IMR-90 (cell line): ENCODE measurements around the gene ASPN. TPM values are rescaled to one million over a fixed set of nuclear protein-coding genes. Genes with fewer than 3 reads are reported as not detected.

ENCODE experiments used
- ATAC-seq: fragments of 200-7000 bp; cut with Tn5 transposase; 2 replicates; pipeline ENCODE4 v1.9.1; 2020; ENCODE audit warnings: low read depth, mild to moderate bottlenecking, moderate library complexity
- BruUV-seq: library from RNA; stranded (reverse); fragments of 400-500 nt; replicated peaks from 2 replicates; lab custom pipeline; 2021; lab: Mats Ljungman, UMichigan
- CTCF ChIA-PET: fragments of 300-600 bp; formaldehyde crosslinking; extraction: SDS; loops from one replicate; lab custom pipeline; 2021; ENCODE audit warnings: antibody characterized with exemption; lab: Yijun Ruan, JAX
- POLR2A ChIA-PET: fragments of 300-600 bp; sonication (Branson Sonifier 250); formaldehyde crosslinking; loops from one replicate; lab custom pipeline; 2022; ENCODE audit warnings: antibody characterized with exemption; ENCODE audit not compliant: unreplicated experiment; lab: Charles Lee
- DNase-seq: peaks from one replicate; pipeline ENCODE4 v3.0.0; 2013
- H2AFZ ChIP-seq: replicated peaks from 2 replicates; pipeline ENCODE3; 2013; ENCODE audit warnings: low read length, mild to moderate bottlenecking; ENCODE audit not compliant: poor library complexity
- H2AK5ac ChIP-seq: 2 replicates; pipeline ENCODE4 v1.6.1; 2013; ENCODE audit warnings: low read depth, low read length, inconsistent platforms
- H2AK9ac ChIP-seq: replicated peaks from 2 replicates; pipeline ENCODE3; 2013; ENCODE audit warnings: mild to moderate bottlenecking, low read depth, low read length, moderate library complexity; ENCODE audit not compliant: poor library complexity
- H2BK120ac ChIP-seq: 2 replicates; pipeline ENCODE4 v1.6.1; 2013; ENCODE audit warnings: low read depth, low read length, inconsistent platforms
- H2BK15ac ChIP-seq: 3 replicates; pipeline ENCODE4 v1.6.1; 2013; ENCODE audit warnings: low read depth, low read length, inconsistent platforms
- H2BK20ac ChIP-seq: 2 replicates; pipeline ENCODE4 v1.6.1; 2013; ENCODE audit warnings: low read depth, mild to moderate bottlenecking, inconsistent platforms, low read length, moderate library complexity
- H2BK5ac ChIP-seq: 2 replicates; pipeline ENCODE4 v1.6.1; 2013; ENCODE audit warnings: mild to moderate bottlenecking, low read depth, low read length, inconsistent platforms; ENCODE audit not compliant: poor library complexity, severe bottlenecking
- H3K14ac ChIP-seq: replicated peaks from 2 replicates; pipeline ENCODE4 v1.6.1; 2013; ENCODE audit warnings: low read depth, low read length, inconsistent platforms
- H3K18ac ChIP-seq: 2 replicates; pipeline ENCODE4 v1.6.1; 2013; ENCODE audit warnings: low read depth, low read length, control low read depth
- H3K23ac ChIP-seq: 2 replicates; pipeline ENCODE4 v1.6.1; 2013; ENCODE audit warnings: low read depth, low read length, inconsistent platforms
- H3K27ac ChIP-seq: 2 replicates; pipeline ENCODE4 v1.5.1; 2013; ENCODE audit warnings: mild to moderate bottlenecking, control low read depth, low read length; ENCODE audit not compliant: insufficient read depth
- H3K27me3 ChIP-seq: 2 replicates; pipeline ENCODE4 v1.6.1; 2013; ENCODE audit warnings: low read length; ENCODE audit not compliant: control insufficient read depth, insufficient read depth
- H3K36me3 ChIP-seq: 2 replicates; pipeline ENCODE4 v1.6.1; 2013; ENCODE audit warnings: low read length, mixed read lengths; ENCODE audit not compliant: control insufficient read depth, insufficient read depth
- H3K4ac ChIP-seq: 2 replicates; pipeline ENCODE4 v1.6.1; 2013; ENCODE audit warnings: low read depth, low read length, inconsistent platforms
- H3K4me1 ChIP-seq: 2 replicates; pipeline ENCODE4 v1.6.1; 2013; ENCODE audit warnings: low read length, mixed read lengths; ENCODE audit not compliant: control insufficient read depth, insufficient read depth
- H3K4me2 ChIP-seq: 2 replicates; pipeline ENCODE4 v1.6.1; 2013; ENCODE audit warnings: low read depth, mild to moderate bottlenecking, control low read depth, low read length, moderate library complexity
- H3K4me3 ChIP-seq: 2 replicates; pipeline ENCODE4 v1.5.1; 2013; ENCODE audit warnings: low read depth, mild to moderate bottlenecking, control low read depth, low read length, moderate library complexity; ENCODE audit not compliant: insufficient read depth
- H3K56ac ChIP-seq: 2 replicates; pipeline ENCODE4 v1.6.1; 2013; ENCODE audit warnings: low read length, inconsistent platforms; ENCODE audit not compliant: insufficient read depth; ENCODE audit errors: extremely low read depth
- H3K79me1 ChIP-seq, 2 experiments: 2 replicates each; pipeline ENCODE4 v1.6.1; 2013; ENCODE audit warnings: low read length in 2 of 2, inconsistent platforms in 1 of 2, low read depth in 1 of 2
- H3K9ac ChIP-seq: 2 replicates; pipeline ENCODE4 v1.6.1; 2013; ENCODE audit warnings: low read depth, low read length, control low read depth
- H3K9me1 ChIP-seq: 2 replicates; pipeline ENCODE4 v1.6.1; 2013; ENCODE audit warnings: low read length, inconsistent platforms; ENCODE audit not compliant: insufficient read depth
- H3K9me3 ChIP-seq: 2 replicates; pipeline ENCODE4 v1.6.1; 2013; ENCODE audit warnings: low read length; ENCODE audit not compliant: control insufficient read depth, insufficient read depth
- H4K20me1 ChIP-seq: 2 replicates; pipeline ENCODE4 v1.6.1; 2013; ENCODE audit warnings: low read length, inconsistent platforms; ENCODE audit not compliant: insufficient read depth
- H4K5ac ChIP-seq: 2 replicates; pipeline ENCODE4 v1.6.1; 2013; ENCODE audit warnings: mild to moderate bottlenecking, low read depth, low read length, control low read depth
- H4K8ac ChIP-seq, 2 experiments: 2 replicates each; pipeline ENCODE4 v1.6.1; 2013; ENCODE audit warnings: low read depth in 2 of 2, low read length in 2 of 2, control low read depth in 1 of 2, inconsistent platforms in 1 of 2
- H4K91ac ChIP-seq: 2 replicates; pipeline ENCODE4 v1.6.1; 2013; ENCODE audit warnings: low read depth, low read length, inconsistent platforms; ENCODE audit not compliant: insufficient read depth
- BHLHE40 ChIP-seq: fragments of 150-350 bp; IDR thresholded peaks from 2 replicates; pipeline ENCODE4 v1.6.1; 2016; ENCODE audit warnings: mild to moderate bottlenecking, low read depth, low read length
- CEBPB ChIP-seq: IDR thresholded peaks from 2 replicates; pipeline ENCODE4 v1.6.1; 2012; ENCODE audit warnings: low read depth, low read length, improper control_type of control experiment
- CHD1 ChIP-seq: IDR thresholded peaks from 2 replicates; pipeline ENCODE4 v1.6.1; 2012; ENCODE audit warnings: low read depth, low read length, improper control_type of control experiment
- FOS ChIP-seq: fragments of 150-350 bp; IDR thresholded peaks from 2 replicates; pipeline ENCODE4 v1.6.1; 2016; ENCODE audit warnings: low read depth, low read length
- POLR2A ChIP-seq: IDR thresholded peaks from 2 replicates; pipeline ENCODE4 v1.6.1; 2012; ENCODE audit warnings: mild to moderate bottlenecking, low read depth, low read length
- WGBS, 2 experiments: methylation state at CpG; one replicate each; pipeline versions ENCODE4 v1.1.5 to v1.1.7; 2013; ENCODE audit warnings: missing lambda C conversion rate in 2 of 2; ENCODE audit not compliant: insufficient read length in 1 of 2; ENCODE audit errors: extremely low coverage in 2 of 2; 5-methylcytosine and 5-hydroxymethylcytosine counted together
- dilution Hi-C: fragments of 300-500 bp; cut with HindIII; formaldehyde crosslinking; loops from one replicate; pipeline ENCODE4 v1.14.3; 2018; ENCODE audit warnings: low sequenced_read_pairs; ENCODE audit not compliant: unreplicated experiment
- in situ Hi-C: fragments of 300-500 bp; cut with MboI; formaldehyde crosslinking; loops from 3 replicates; pipeline ENCODE4 v1.14.3; 2019; ENCODE audit warnings: low sequenced_read_pairs, inconsistent platforms, mixed read lengths
- intact Hi-C: fragments of 100-400 bp; cut with micrococcal nuclease; formaldehyde crosslinking; loops from 2 replicates; pipeline ENCODE4 v1.10.0; 2022
- polyA plus RNA-seq, 3 experiments: library from polyadenylated mRNA; depleted of rRNA; stranded (reverse); fragments of >200 nt; gene quantifications; 2 replicates each; pipeline ENCODE4 v1.2.3, GENCODE V29; 2012; ENCODE audit warnings: low replicate concordance in 1 of 3
- total RNA-seq: library from RNA; depleted of rRNA; stranded (reverse); fragments of >200 nt; gene quantifications from 2 replicates; pipeline ENCODE4 v1.2.3, GENCODE V29; 2012

ASPN gene
- total and polyA plus RNA-seq, 2 of the 4 experiments (the other 2 are of a cell fraction): under 0.01 to 0.09 TPM

DNA sequence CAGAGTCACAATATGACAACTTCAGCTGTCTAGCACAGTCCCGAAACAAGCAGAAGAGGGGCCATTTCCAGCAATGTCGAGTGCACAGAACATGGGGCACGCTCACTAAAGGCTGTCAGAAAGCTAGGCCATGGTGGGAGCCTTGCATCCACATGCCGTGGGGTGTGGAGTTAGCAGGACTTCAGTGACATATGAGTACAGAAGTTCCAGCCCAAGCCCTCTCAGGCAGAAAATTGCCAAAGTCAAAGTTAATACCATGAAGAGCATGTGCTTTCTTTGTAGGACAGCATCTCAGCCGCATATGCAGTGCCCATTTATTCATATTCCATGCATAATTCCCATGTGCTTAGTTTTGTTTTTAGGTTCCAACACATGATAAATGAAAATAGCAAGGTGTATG, 26.7 kb upstream of the ASPN start:
- no peak overlapping the region for H2AK9ac ChIP-seq
- H3K14ac ChIP-seq: no peak overlapping the region
- H3K9ac ChIP-seq: no peak overlapping the region
- intact Hi-C loops: no loop called here
- H3K56ac ChIP-seq: no peak overlapping the region
- no peak overlapping the region for H3K27ac ChIP-seq
- 0 out of 2 replicates have a peak overlapping the region, but pooled peaks have one; percentile 46 for H2BK120ac ChIP-seq
- H3K36me3 ChIP-seq: no peaks in the 10 kb centered on the region
- H3K4me3 ChIP-seq: no peak overlapping the region
- no peaks in the 10 kb centered on the region for H4K20me1 ChIP-seq
- dilution Hi-C loops: no loop called here
- in situ Hi-C loops: no loop called here
- H3K4ac ChIP-seq: peak overlapping the region; percentile 71
- no peak overlapping the region for H2BK5ac ChIP-seq
- no peaks in the 10 kb centered on the region for H3K9me3 ChIP-seq
- H3K9me1 ChIP-seq: peaks cover 23% of the 10 kb centered on the region
- ATAC-seq: no peak
- H4K5ac ChIP-seq: no peak overlapping the region
- no peak overlapping the region; the same call in 1 of the 2 replicates for H2AK5ac ChIP-seq
- POLR2A ChIA-PET: no interaction called here
- H3K4me2 ChIP-seq: no peak overlapping the region
- no peaks in the 10 kb centered on the region for H3K27me3 ChIP-seq
- no peak for TF ChIP-seq CHD1
- TF ChIP-seq FOS: no peak
- no peak for TF ChIP-seq POLR2A
- no peak for TF ChIP-seq BHLHE40
- TF ChIP-seq CEBPB: no peak
- H2BK15ac ChIP-seq: no peak overlapping the region
- no peak for DNase-seq
- CTCF ChIA-PET: no interaction called here
- H2BK20ac ChIP-seq: peak overlapping the region; percentile 50; the same call in 1 of the 2 replicates
- no peak overlapping the region for H3K18ac ChIP-seq
- no peak overlapping the region for H4K91ac ChIP-seq
- no peak overlapping the region for H3K23ac ChIP-seq
- no peak overlapping the region for H4K8ac ChIP-seq
- H3K4me1 ChIP-seq: peaks cover 30% of the 10 kb centered on the region
- H2AFZ ChIP-seq: no peak overlapping the region
- no TSS peak for BruUV-seq
- H3K79me1 ChIP-seq: peaks cover 0 to 18% of the 10 kb centered on the region in 2 experiments; a peak in 2 of 4 replicates
- 95% methylated on average over 3 of the region's 5 CpGs; no CpG with 5 or more reads in 1 of the 2 experiments for WGBS, 2 experiments
